Measurements from ENCODE around the gene OR4D2. TPM values are rescaled to one million over a fixed set of nuclear protein-coding genes. Genes with fewer than 3 reads are reported as not detected.

Gene OR4D2
- total and polyA plus RNA-seq, 2 of the 8 experiments (the other 6 are each of a cell fraction or from before 2014, with no cell fraction given) = not detected

- no peak overlapping the region for H2BK15ac ChIP-seq (ENCODE audit: low read length)
- 68% methylated on average over 5 of the region's 5 CpGs; no CpG with 5 or more reads in 1 of the 2 experiments for WGBS, 2 experiments (ENCODE audit: extremely low coverage in 1 of 2, insufficient coverage in 1 of 2, insufficient read length in 1 of 2, insufficient replicate concordance in 2 of 2, low coverage in 1 of 2, low lambda C conversion rate in 2 of 2, missing lambda C conversion rate in 1 of 2)
- no peak overlapping the region for H4K8ac ChIP-seq (ENCODE audit: extremely low read depth, insufficient read depth, low read length)
- no peak overlapping the region for H2BK20ac ChIP-seq (ENCODE audit: low read length)
- H4K5ac ChIP-seq (ENCODE audit: insufficient read length, low read depth, low read length) = no peak overlapping the region
- H3K9me3 ChIP-seq (ENCODE audit: insufficient read depth in 2 of 2, low read depth in 1 of 2, low read length in 1 of 2) = no peaks in the 10 kb centered on the region; a peak in 1 of 4 replicates
- no peaks in the 10 kb centered on the region for H3K27me3 ChIP-seq (replicated peaks in 1 of 4; ENCODE audit: control insufficient read depth in 3 of 4, extremely low read depth in 1 of 4, insufficient read depth in 3 of 4, low read length in 3 of 4)
- no peak overlapping the region for H4K91ac ChIP-seq (replicated peaks; ENCODE audit: insufficient read length, low read length)
- CTCF ChIA-PET (ENCODE audit: partially characterized antibody) = interaction anchor here (1.0 to 2.4 kb wide), 3 partner anchors 55 to 131 kb away, joined by 3 to 7 read pairs (median 3); no protein-coding TSS in a partner anchor
- H3K4me2 ChIP-seq (ENCODE audit: insufficient read depth in 1 of 2, low read depth in 2 of 2, low read length in 2 of 2) = no peak overlapping the region
- H2BK12ac ChIP-seq (ENCODE audit: low read depth, low read length) = no peak overlapping the region; the same call in 1 of the 2 replicates
- H2AFZ ChIP-seq (ENCODE audit: low read length) = no peak overlapping the region
- H3K23ac ChIP-seq (ENCODE audit: insufficient read length) = no peak overlapping the region
- no peaks in the 10 kb centered on the region for H3K4me1 ChIP-seq (replicated peaks in 1 of 4; ENCODE audit: control insufficient read depth in 3 of 4, insufficient read depth in 4 of 4, low read length in 3 of 4)
- H3K9ac ChIP-seq (replicated peaks in 1 of 4; ENCODE audit: extremely low read depth in 1 of 4, low read depth in 3 of 4, low read length in 3 of 4) = no peak overlapping the region
- H3K18ac ChIP-seq (ENCODE audit: extremely low read depth, low read length) = no peak overlapping the region
- no peak for TF ChIP-seq SRF (IDR thresholded peaks at IDR 0.05; ENCODE audit: low read depth, low read length)
- TF ChIP-seq MAFK (IDR thresholded peaks at IDR 0.05; ENCODE audit: low read depth, low read length) = no peak
- TF ChIP-seq SP4 (IDR thresholded peaks at IDR 0.05; ENCODE audit: low read length) = no peak
- H2BK5ac ChIP-seq (ENCODE audit: low read depth, low read length) = no peak overlapping the region
- no peak overlapping the region for H2BK120ac ChIP-seq (replicated peaks; ENCODE audit: low read depth, low read length)
- H3K27ac ChIP-seq (ENCODE audit: low read depth, low read length) = no peak overlapping the region
- POLR2A ChIA-PET (ENCODE audit: partially characterized antibody) = interaction anchor here (1.0 kb wide), 1 partner anchor 110 kb away, joined by 3 read pairs; the partner anchor contains the start of gene SRSF1
- H3K56ac ChIP-seq (replicated peaks; ENCODE audit: insufficient read length, low read depth, low read length) = peak overlapping the region; percentile 55
- H2AK5ac ChIP-seq (ENCODE audit: low read depth, low read length) = peak overlapping the region; percentile 79; the same call in 1 of the 2 replicates
- H3K4ac ChIP-seq (replicated peaks; ENCODE audit: insufficient read length, low read depth, low read length) = no peak overlapping the region
- DNase-seq (ENCODE audit: low read depth in 1 of 2, low spot score in 2 of 2) = no peak
- FAIRE-seq = no peak
- H3K4me3 ChIP-seq (ENCODE audit: extremely low read depth in 1 of 4, insufficient read depth in 2 of 4, low read depth in 3 of 4, low read length in 4 of 4) = no peak overlapping the region
- H3K14ac ChIP-seq (ENCODE audit: insufficient read length) = no peak overlapping the region
- peaks cover 0 to 4% of the 10 kb centered on the region in 2 experiments for H4K20me1 ChIP-seq (replicated peaks in 1 of 2; ENCODE audit: control insufficient read depth in 1 of 2, insufficient read depth in 2 of 2, low read length in 2 of 2)
- H3K36me3 ChIP-seq (ENCODE audit: control insufficient read depth in 2 of 4, insufficient read depth in 4 of 4, low read length in 3 of 4) = no peaks in the 10 kb centered on the region
- H3K79me1 ChIP-seq (ENCODE audit: low read depth, low read length) = no peaks in the 10 kb centered on the region
- H3K23me2 ChIP-seq (ENCODE audit: low read depth, low read length) = peaks cover 5% of the 10 kb centered on the region; the same call in 1 of the 2 replicates
- no peaks in the 10 kb centered on the region for H3K79me2 ChIP-seq (ENCODE audit: control insufficient read depth in 1 of 2, insufficient read depth in 2 of 2, low read length in 2 of 2)
Observed at GRCh38 chr17:58117382-58117781, 49.4 kb upstream of the OR4D2 start.
